ENCODE measurements around the gene BRI3BP. TPM values are rescaled to one million over a fixed set of nuclear protein-coding genes. Genes with fewer than 3 reads are reported as not detected.

BRI3BP gene
- total and polyA plus RNA-seq, 9 of the 15 experiments (the other 6 are each of a cell fraction or from before 2014, with no cell fraction given): 12.3 to 25.0 (median 16.6) TPM

DNA sequence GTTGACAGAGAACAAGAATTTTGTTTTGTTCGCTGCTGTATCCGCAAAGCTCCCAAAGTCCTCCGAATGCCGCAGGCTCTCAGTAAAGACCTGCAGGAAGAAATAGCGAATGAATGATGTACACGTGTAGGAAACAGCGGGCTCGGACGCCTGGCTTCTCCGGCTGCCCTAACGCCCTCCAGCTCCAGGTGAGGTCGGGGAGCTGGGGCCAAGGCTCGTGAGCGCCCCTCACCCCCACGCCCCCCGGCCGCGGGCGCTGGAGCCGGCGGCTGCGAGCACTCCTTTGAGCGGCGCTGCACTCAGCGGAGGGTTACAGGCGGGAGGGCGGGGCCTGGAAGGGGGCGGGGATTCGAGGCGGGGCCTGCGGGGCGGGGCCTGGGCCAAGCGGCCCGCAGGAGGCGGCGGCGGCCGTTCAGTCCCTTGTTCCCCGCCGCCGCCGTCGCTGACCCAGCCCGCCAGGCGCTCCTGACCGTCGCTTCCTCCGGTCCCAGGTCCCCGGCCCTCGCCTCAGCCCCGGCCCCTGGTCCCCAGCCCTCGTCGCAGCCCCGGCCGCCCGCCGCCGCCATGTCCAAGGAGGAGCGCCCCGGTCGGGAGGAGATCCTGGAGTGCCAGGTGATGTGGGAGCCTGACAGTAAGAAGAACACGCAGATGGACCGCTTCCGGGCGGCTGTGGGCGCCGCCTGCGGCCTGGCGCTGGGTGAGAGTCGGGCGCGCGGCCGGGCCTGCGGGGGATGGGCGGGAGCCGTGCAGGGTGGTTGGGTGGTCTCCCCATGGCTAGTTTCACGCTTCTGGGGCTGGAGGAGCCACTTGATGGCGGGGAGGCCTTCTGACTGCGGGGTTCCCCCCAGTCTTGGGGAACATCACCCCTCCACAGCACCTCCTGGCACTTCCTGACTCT lies 71.8 kb downstream of the BRI3BP start, which contains the start of gene AACS (continued):
- no peak for TF ChIP-seq ZNF395 (CRISPR knock-in tag; IDR thresholded peaks at IDR 0.05)
- TF ChIP-seq BCOR (IDR thresholded peaks at IDR 0.05): no peak
- no peak for TF ChIP-seq SMAD1 (IDR thresholded peaks at IDR 0.05; ENCODE audit: low read depth, low read length, partially characterized antibody)
- no peak for TF ChIP-seq KLF13 (tag; IDR thresholded peaks at IDR 0.05; ENCODE audit: borderline replicate concordance, low read depth)
- no peak for TF ChIP-seq ZFP91 (CRISPR knock-in tag; IDR thresholded peaks at IDR 0.05)
- TF ChIP-seq ATF4 (CRISPR knock-in tag; IDR thresholded peaks at IDR 0.05): no peak
- no peak for TF ChIP-seq SMARCB1 (IDR thresholded peaks at IDR 0.05; ENCODE audit: insufficient read length, low read depth)
- no peak for TF ChIP-seq ZNF699 (CRISPR knock-in tag; IDR thresholded peaks at IDR 0.05; ENCODE audit: insufficient replicate concordance)
- TF ChIP-seq ETV1 (tag; conservative IDR thresholded peaks at IDR 0.05; ENCODE audit: low read depth): no peak
- peak; percentile 79 for TF ChIP-seq ZFX (CRISPR knock-in tag; IDR thresholded peaks at IDR 0.05)
- TF ChIP-seq BRCA1 (IDR thresholded peaks at IDR 0.05): no peak
- TF ChIP-seq BRCA1 (CRISPR knock-in tag; IDR thresholded peaks at IDR 0.05): no peak
- TF ChIP-seq, protein P1, sequence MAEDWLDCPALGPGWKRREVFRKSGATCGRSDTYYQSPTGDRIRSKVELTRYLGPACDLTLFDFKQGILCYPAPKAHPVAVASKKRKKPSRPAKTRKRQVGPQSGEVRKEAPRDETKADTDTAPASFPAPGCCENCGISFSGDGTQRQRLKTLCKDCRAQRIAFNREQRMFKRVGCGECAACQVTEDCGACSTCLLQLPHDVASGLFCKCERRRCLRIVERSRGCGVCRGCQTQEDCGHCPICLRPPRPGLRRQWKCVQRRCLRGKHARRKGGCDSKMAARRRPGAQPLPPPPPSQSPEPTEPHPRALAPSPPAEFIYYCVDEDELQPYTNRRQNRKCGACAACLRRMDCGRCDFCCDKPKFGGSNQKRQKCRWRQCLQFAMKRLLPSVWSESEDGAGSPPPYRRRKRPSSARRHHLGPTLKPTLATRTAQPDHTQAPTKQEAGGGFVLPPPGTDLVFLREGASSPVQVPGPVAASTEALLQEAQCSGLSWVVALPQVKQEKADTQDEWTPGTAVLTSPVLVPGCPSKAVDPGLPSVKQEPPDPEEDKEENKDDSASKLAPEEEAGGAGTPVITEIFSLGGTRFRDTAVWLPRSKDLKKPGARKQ (CRISPR knock-in tag; IDR thresholded peaks at IDR 0.05): no peak
- TF ChIP-seq ZNF511 (CRISPR knock-in tag; IDR thresholded peaks at IDR 0.05): no peak
- TF ChIP-seq PHF20 (IDR thresholded peaks at IDR 0.05; ENCODE audit: partially characterized antibody): no peak
- no peak for TF ChIP-seq GABPB1 (CRISPR knock-in tag; IDR thresholded peaks at IDR 0.05)
- no peak for TF ChIP-seq NCOR1 (IDR thresholded peaks at IDR 0.05)
- no peak for TF ChIP-seq ZNF175 (CRISPR knock-in tag; IDR thresholded peaks at IDR 0.05; ENCODE audit: low read depth)
- no peak for TF ChIP-seq MTF1 (CRISPR knock-in tag; IDR thresholded peaks at IDR 0.05; ENCODE audit: borderline replicate concordance)
- no peak for TF ChIP-seq ZNF133 (CRISPR knock-in tag; IDR thresholded peaks at IDR 0.05)
- no peak for TF ChIP-seq PRPF4 (IDR thresholded peaks at IDR 0.05; ENCODE audit: insufficient read depth, low read depth, low read length, poor library complexity, severe bottlenecking)
- no peak for TF ChIP-seq SP2 (IDR thresholded peaks at IDR 0.05; ENCODE audit: extremely low read depth, low read depth, low read length, poor library complexity, severe bottlenecking)
